CD14-positive monocyte (primary cell): ENCODE data around the gene EPHX1. TPM values are rescaled to one million over a fixed set of nuclear protein-coding genes. Genes with fewer than 3 reads are reported as not detected.

Source experiments
- DNase-seq, 3 donors: peaks; one replicate each; pipeline ENCODE4 v3.0.0-alpha.2; 2011 to 2022
- H2AFZ ChIP-seq: 2 replicates; pipeline ENCODE4 v1.6.0; 2012; ENCODE audit warnings: mild to moderate bottlenecking, low read depth, low read length, inconsistent platforms; ENCODE audit not compliant: insufficient read depth, poor library complexity, severe bottlenecking
- H3K27ac ChIP-seq, 2 donors: 1 replicate in 1 of 2; 2 replicates in 1 of 2; pipeline ENCODE4 v1.5.1; 2012 to 2013; ENCODE audit warnings: low read length in 2 of 2, control low read depth in 1 of 2, inconsistent platforms in 1 of 2, low read depth in 1 of 2, mild to moderate bottlenecking in 1 of 2
- H3K27me3 ChIP-seq, 2 donors: one replicate each; pipeline versions ENCODE4 v1.6.0 to v1.6.1; 2011 to 2013; ENCODE audit warnings: low read length in 2 of 2; ENCODE audit not compliant: control insufficient read depth in 2 of 2, insufficient read depth in 2 of 2
- H3K36me3 ChIP-seq, 2 donors: replicated peaks in 1 of 2; 1 replicate in 1 of 2; 2 replicates in 1 of 2; pipeline versions ENCODE4 v1.5.1 to v1.6.1; 2012 to 2013; ENCODE audit warnings: low read length in 2 of 2, control low read depth in 1 of 2, inconsistent platforms in 1 of 2, mild to moderate bottlenecking in 1 of 2; ENCODE audit not compliant: insufficient read depth in 2 of 2, control insufficient read depth in 1 of 2
- H3K4me1 ChIP-seq, 2 donors: 1 replicate in 1 of 2; 2 replicates in 1 of 2; pipeline versions ENCODE4 v1.5.1 to v1.6.1; 2012 to 2013; ENCODE audit warnings: low read length in 2 of 2, control low read depth in 1 of 2, inconsistent platforms in 1 of 2, mild to moderate bottlenecking in 1 of 2, moderate library complexity in 1 of 2; ENCODE audit not compliant: insufficient read depth in 2 of 2, control insufficient read depth in 1 of 2
- H3K4me2 ChIP-seq: replicated peaks from 2 replicates; pipeline ENCODE3; 2012; ENCODE audit warnings: low read length, moderate library complexity, mild to moderate bottlenecking; ENCODE audit not compliant: poor library complexity, severe bottlenecking; ENCODE audit errors: extremely low read depth
- H3K4me3 ChIP-seq, 3 experiments: fragments of 200-600 bp in 1 of 3; sonication (generic) in 1 of 3; replicated peaks in 1 of 3; 1 replicate in 2 of 3; 2 replicates in 1 of 3; pipeline ENCODE4 v1.5.1; 2011 to 2013; ENCODE audit warnings: low read length in 3 of 3, mild to moderate bottlenecking in 3 of 3, control low read depth in 2 of 3, low read depth in 2 of 3, inconsistent platforms in 1 of 3, moderate library complexity in 1 of 3
- H3K79me2 ChIP-seq: 2 replicates; pipeline ENCODE4 v1.6.0; 2012; ENCODE audit warnings: mild to moderate bottlenecking, control low read depth, inconsistent platforms, low read length, moderate library complexity; ENCODE audit not compliant: insufficient read depth
- H3K9ac ChIP-seq: 2 replicates; pipeline ENCODE4 v1.6.0; 2017; ENCODE audit warnings: low read length, mild to moderate bottlenecking; ENCODE audit not compliant: insufficient read depth, poor library complexity, severe bottlenecking
- H3K9me3 ChIP-seq, 2 donors: replicated peaks in 1 of 2; 1 replicate in 1 of 2; 2 replicates in 1 of 2; pipeline versions ENCODE4 v1.5.1 to v1.6.1; 2012 to 2013; ENCODE audit warnings: low read length in 2 of 2, control low read depth in 1 of 2; ENCODE audit not compliant: control insufficient read depth in 1 of 2, insufficient read depth in 1 of 2
- H4K20me1 ChIP-seq: 2 replicates; pipeline ENCODE4 v1.6.0; 2012; ENCODE audit warnings: mild to moderate bottlenecking, low read length, control low read depth, moderate library complexity; ENCODE audit not compliant: insufficient read depth
- H3K27ac Mint-ChIP-seq, 7 donors: one replicate each; pipeline ENCODE4 v1.8.0; 2020; ENCODE audit warnings: mild to moderate bottlenecking in 7 of 7, mixed read lengths in 7 of 7, moderate library complexity in 6 of 7, inconsistent platforms in 2 of 7
- H3K27me3 Mint-ChIP-seq, 3 donors: one replicate each; pipeline ENCODE4 v1.8.0; 2021 to 2022; ENCODE audit warnings: low read depth in 3 of 3, mild to moderate bottlenecking in 3 of 3, mixed read lengths in 3 of 3, moderate library complexity in 3 of 3, inconsistent platforms in 1 of 3
- H3K36me3 Mint-ChIP-seq, 2 donors: one replicate each; pipeline ENCODE4 v1.8.0; 2020; ENCODE audit warnings: mixed read lengths in 2 of 2, inconsistent platforms in 1 of 2, mild to moderate bottlenecking in 1 of 2
- H3K4me1 Mint-ChIP-seq: one replicate; pipeline ENCODE4 v1.8.0; 2020; ENCODE audit warnings: mild to moderate bottlenecking, mixed read lengths
- H3K4me3 Mint-ChIP-seq, 2 donors: one replicate each; pipeline ENCODE4 v1.8.0; 2020; ENCODE audit warnings: mild to moderate bottlenecking in 2 of 2, mixed read lengths in 2 of 2, moderate library complexity in 1 of 2
- H3K9me3 Mint-ChIP-seq, 7 donors: one replicate each; pipeline ENCODE4 v1.8.0; 2020 to 2022; ENCODE audit warnings: mixed read lengths in 7 of 7, mild to moderate bottlenecking in 6 of 7, moderate library complexity in 6 of 7, inconsistent platforms in 2 of 7
- CTCF ChIP-seq: fragments of 200-600 bp; IDR thresholded peaks from one replicate; pipeline ENCODE4 v1.8.0; 2022; ENCODE audit warnings: antibody characterized with exemption, mild to moderate bottlenecking
- WGBS: methylation state at CpG from one replicate; pipeline ENCODE4 v1.1.5; 2013; ENCODE audit warnings: missing lambda C conversion rate; ENCODE audit not compliant: insufficient coverage; 5-methylcytosine and 5-hydroxymethylcytosine counted together
- intact Hi-C, 2 donors: fragments of 100-400 bp; cut with micrococcal nuclease; formaldehyde crosslinking; loops; one replicate each; pipeline versions ENCODE4 v1.15.0 to v1.15.1; 2023
- polyA plus RNA-seq, 3 donors: library from polyadenylated mRNA; depleted of rRNA in 1 of 3; unstranded in 2 of 3; stranded (reverse) in 1 of 3; fragments of 300-500 nt in 2 of 3; fragments of >200 nt in 1 of 3; fragmentation: Illumina TruSeq in 2 of 3; gene quantifications; 1 replicate in 2 of 3; 2 replicates in 1 of 3; pipeline ENCODE4 v1.2.3, GENCODE V29; 2012 to 2021

EPHX1 gene
- polyA plus RNA-seq, 3 donors: 4.6 to 23.8 (median 7.4) TPM

- WGBS: 91% methylated on average over 8 of the region's 13 CpGs
- Histone ChIP-seq H2AFZ (no peak overlapping the region), H3K36me3 (peaks cover 20 to 50% of the 10 kb centered on the region in 2 donors), H4K20me1 (no peaks in the 10 kb centered on the region), H3K79me2 (no peaks in the 10 kb centered on the region), H3K4me2 (no peak overlapping the region), H3K9me3 (no peaks in the 10 kb centered on the region), H3K4me1 (peaks cover 13% of the 10 kb centered on the region in 2 donors), H3K27me3 (no peaks in the 10 kb centered on the region), H3K9ac (no peak overlapping the region), H3K27ac (no peak overlapping the region), H3K4me3 (no peak overlapping the region)
- peaks cover 0 to 2% (median 0%) of the 10 kb centered on the region in 3 donors for H3K27me3 Mint-ChIP-seq
- H3K36me3 Mint-ChIP-seq: peaks cover 36 to 65% of the 10 kb centered on the region in 2 donors
- no peaks in the 10 kb centered on the region for H3K9me3 Mint-ChIP-seq
- peak; percentile 20 for TF ChIP-seq CTCF
- H3K4me3 Mint-ChIP-seq: peak overlapping the region in 1 of 2 donors; percentile 41
- DNase-seq: peak; percentile 9 to 20 (median 12)
- intact Hi-C loops: no loop called here
- H3K27ac Mint-ChIP-seq: peak overlapping the region in 2 of 7 donors; percentile 42 to 50
- peaks cover 24% of the 10 kb centered on the region for H3K4me1 Mint-ChIP-seq
Measured at GRCh38 chr1:225845571-225846259, 35.8 kb downstream of the EPHX1 start.

DNA sequence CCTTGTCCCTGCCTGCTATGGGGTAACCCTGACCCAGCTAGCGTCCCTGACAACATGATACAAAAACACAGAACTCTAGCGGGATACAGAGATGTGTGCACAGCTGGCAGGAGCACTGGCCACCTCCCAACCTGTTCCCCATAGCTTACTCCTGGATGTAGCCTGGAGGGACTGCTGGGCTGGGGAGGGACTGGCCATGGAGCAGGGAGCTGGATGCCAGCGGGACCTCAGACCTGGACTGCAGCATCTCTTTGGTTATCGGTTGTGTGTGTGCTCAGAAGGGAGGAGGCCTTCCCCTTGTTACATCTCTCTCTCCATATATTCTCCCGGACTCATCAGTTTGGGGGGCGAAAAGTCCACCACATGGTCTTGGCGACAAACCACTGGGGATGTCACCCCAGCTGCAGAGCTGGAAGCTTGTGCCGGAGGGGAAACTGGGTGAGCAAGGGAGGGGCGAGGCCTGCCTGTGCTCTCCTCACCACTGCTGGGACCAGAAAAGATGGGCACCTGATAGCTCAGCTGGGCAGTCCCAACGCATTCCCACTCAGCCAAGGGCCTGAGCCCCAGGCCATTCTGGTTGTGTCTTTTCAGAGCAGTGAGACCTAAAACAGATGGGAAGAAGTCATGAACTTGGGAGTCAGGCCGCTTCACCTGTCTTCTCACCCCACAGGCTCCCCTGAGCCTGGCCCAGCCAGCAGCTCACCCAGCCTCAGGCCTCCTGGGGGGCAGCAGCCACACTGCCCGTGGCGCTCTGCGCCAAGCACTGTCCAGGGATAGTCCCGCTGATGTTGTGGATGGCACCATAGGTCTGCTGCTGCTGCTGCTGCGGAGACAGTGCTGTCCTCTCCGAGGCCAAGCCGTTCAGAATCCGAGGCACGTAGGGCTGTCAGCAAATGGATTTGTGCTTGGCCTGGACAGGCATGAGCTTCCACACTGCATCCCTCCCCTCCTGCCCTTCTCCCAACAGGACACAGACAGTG lies 36.7 kb downstream of the EPHX1 start:
- Mint-ChIP-seq H3K4me1 (peaks cover 24% of the 10 kb centered on the region), H3K27me3 (peaks cover 0 to 2% (median 0%) of the 10 kb centered on the region in 3 donors), H3K36me3 (peaks cover 42 to 67% of the 10 kb centered on the region in 2 donors), H3K4me3 (no peak overlapping the region), H3K9me3 (no peaks in the 10 kb centered on the region), H3K27ac (peak overlapping the region in 2 of 7 donors; percentile 10 to 25)
- H2AFZ ChIP-seq: no peak overlapping the region
- H3K9ac ChIP-seq: no peak overlapping the region
- no peak for TF ChIP-seq CTCF
- no peaks in the 10 kb centered on the region for H3K27me3 ChIP-seq
- WGBS: 98% methylated on average over 14 of the region's 20 CpGs
- peaks cover 14% of the 10 kb centered on the region in 2 donors for H3K4me1 ChIP-seq
- DNase-seq: no peak
- H3K4me3 ChIP-seq: no peak overlapping the region
- no peak overlapping the region for H3K27ac ChIP-seq
- peaks cover 20 to 50% of the 10 kb centered on the region in 2 donors for H3K36me3 ChIP-seq
- H3K79me2 ChIP-seq: no peaks in the 10 kb centered on the region
- H3K4me2 ChIP-seq: no peak overlapping the region
- no peaks in the 10 kb centered on the region for H3K9me3 ChIP-seq
- intact Hi-C loops: no loop called here
- no peaks in the 10 kb centered on the region for H4K20me1 ChIP-seq
